ENCODE data around the gene SLC23A1. TPM values are rescaled to one million over a fixed set of nuclear protein-coding genes. Genes with fewer than 3 reads are reported as not detected.

The SLC23A1 gene
- total RNA-seq (ENCODE audit: low replicate concordance) = 1.6 and 2.1 TPM in 2 replicates
- long read RNA-seq, partial matches to known transcripts = 0 of 2 reads
- long read RNA-seq, other reads (novel, unspliced or antisense) = 1 of 2 reads

DNA sequence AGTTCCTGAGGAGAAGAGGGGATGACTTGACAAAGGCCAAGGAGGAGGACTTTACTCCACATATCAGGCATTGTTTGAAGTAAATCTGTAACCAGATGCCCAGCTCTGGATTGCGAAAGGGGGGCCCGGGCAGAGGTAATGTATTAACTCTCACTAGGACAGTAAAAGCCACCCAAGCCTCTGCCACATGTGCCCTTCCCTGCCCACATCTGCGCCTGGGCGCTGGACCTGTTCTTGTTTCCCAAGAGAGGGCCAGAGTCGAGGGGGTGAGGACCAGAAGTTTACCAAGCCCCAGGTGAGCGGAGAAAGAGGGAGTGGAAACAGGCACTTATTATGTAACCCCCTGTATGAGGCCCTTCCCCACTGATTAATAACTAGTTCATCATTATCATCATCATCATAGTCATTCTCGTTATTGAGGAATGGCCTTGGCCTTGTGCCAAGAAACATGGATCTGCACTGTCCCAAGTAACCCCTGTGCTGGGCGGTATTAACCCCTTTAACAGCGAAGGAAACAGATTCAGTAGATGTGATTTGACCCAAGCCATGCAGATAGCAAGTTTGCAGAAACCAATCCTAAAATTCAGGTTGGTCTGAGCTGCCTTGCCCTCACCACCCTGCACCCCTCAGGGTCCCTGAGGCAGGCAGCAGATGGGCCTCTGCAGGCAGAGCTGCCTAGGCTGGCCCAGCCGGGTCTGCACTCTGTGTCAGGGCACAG lies at the start of gene SLC23A1:
Gene SLC23A1, minus strand, starts transcription at position 23 of the 718 bp plus-strand sequence. CDS start 44 bp downstream, outside the sequence.
- no peak within 1 kb of the TSS for H3K4me3 Mint-ChIP-seq
- no peaks in the 10 kb centered on the region for H3K36me3 Mint-ChIP-seq
- no peaks in the 10 kb centered on the region for H3K27me3 Mint-ChIP-seq
- no peak within 1 kb of the TSS for H3K27ac Mint-ChIP-seq
- DNase-seq (ENCODE audit: extremely low spot score, unreplicated experiment) = no peak
- peaks cover 7% of the 10 kb centered on the region for H3K4me1 Mint-ChIP-seq (ENCODE audit: unreplicated experiment)
- TF ChIP-seq, protein P1, sequence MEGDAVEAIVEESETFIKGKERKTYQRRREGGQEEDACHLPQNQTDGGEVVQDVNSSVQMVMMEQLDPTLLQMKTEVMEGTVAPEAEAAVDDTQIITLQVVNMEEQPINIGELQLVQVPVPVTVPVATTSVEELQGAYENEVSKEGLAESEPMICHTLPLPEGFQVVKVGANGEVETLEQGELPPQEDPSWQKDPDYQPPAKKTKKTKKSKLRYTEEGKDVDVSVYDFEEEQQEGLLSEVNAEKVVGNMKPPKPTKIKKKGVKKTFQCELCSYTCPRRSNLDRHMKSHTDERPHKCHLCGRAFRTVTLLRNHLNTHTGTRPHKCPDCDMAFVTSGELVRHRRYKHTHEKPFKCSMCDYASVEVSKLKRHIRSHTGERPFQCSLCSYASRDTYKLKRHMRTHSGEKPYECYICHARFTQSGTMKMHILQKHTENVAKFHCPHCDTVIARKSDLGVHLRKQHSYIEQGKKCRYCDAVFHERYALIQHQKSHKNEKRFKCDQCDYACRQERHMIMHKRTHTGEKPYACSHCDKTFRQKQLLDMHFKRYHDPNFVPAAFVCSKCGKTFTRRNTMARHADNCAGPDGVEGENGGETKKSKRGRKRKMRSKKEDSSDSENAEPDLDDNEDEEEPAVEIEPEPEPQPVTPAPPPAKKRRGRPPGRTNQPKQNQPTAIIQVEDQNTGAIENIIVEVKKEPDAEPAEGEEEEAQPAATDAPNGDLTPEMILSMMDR (conservative IDR thresholded peaks at IDR 0.05) = no peak
- no peaks in the 10 kb centered on the region for H3K9me3 Mint-ChIP-seq

DNA sequence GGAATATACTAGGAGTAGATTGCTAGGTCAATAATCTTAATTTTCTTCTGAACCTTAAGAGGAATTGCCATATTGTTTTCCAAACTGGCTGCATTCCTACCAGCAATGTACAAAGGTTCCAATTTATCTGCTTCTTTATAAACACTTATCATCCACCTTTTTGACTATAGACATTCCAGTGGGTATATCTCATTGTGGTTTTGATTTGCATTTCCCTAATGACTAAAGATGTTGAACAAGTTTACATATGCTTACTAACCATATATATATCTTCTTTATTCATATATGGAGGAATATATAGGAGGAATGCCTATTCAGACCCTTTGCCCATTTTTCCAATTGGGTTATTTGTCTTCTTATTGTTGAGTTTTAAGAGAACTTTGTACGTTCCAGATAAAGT lies 48.6 kb upstream of the SLC23A1 start:
- Mint-ChIP-seq H3K27me3 (no peaks in the 10 kb centered on the region), H3K36me3 (peaks cover 3% of the 10 kb centered on the region), H3K4me3 (no peak overlapping the region), H3K4me1 (ENCODE audit: unreplicated experiment) (no peaks in the 10 kb centered on the region), H3K27ac (no peak overlapping the region), H3K9me3 (no peaks in the 10 kb centered on the region)
- TF ChIP-seq, protein P1 (conservative IDR thresholded peaks at IDR 0.05) = no peak
- DNase-seq (ENCODE audit: extremely low spot score, unreplicated experiment) = no peak

DNA sequence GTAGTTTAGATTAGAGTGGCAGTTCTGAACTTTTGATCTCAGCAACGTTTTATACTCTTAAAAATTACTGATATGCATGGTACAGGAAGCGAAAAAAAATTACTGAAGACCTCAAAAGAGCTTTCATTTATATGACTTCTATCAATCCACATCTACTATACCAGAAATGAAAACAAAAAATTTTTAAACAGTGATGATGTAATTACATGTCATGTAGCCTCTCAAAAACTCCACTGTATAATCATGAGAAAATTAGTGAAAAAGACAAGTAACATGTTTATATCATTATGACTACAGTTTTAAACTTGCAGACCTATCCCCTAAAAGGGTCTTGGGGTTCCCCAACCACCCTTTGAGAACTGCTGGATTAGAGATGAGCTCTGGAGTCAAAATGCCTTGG lies 46.9 kb upstream of the SLC23A1 start:
- Mint-ChIP-seq H3K27me3 (no peaks in the 10 kb centered on the region), H3K4me1 (ENCODE audit: unreplicated experiment) (no peaks in the 10 kb centered on the region), H3K9me3 (no peaks in the 10 kb centered on the region), H3K27ac (no peak overlapping the region), H3K36me3 (peaks cover 3% of the 10 kb centered on the region), H3K4me3 (no peak overlapping the region)
- TF ChIP-seq, protein P1 (conservative IDR thresholded peaks at IDR 0.05) = no peak
- DNase-seq (ENCODE audit: extremely low spot score, unreplicated experiment) = no peak

DNA sequence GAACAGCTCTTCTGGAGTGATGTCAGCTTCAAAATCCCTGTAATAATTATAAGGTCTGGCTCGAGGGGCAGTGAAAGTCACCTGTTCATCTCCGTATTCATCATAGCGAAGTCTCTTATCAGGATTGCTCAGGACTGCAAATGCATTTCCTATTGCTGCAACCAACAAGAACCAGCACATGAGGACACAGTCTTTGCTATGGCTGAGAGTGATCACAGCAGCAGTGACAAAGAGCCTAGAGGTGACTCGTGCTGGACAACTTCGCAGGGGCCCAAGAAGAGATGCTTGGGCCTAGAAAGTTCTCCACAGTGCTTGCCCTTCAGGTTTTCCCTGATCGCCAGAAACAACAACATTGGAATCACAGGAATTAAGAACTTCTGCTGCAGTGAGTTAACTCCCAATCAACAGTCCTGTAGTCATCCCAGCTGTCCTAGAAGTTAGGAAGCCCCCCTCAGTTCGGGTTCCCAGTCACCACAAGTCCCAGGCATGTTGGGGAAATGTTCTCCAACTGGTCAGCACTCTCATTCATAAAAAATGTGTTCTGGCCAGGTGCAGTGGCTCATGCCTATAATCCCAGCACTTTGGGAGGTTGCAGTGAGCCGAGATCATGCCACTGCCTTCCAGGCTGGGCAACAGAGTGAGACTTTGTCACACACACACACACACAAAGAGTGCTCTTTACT lies 43.2 kb upstream of the SLC23A1 start:
- Mint-ChIP-seq H3K36me3 (peaks cover 3% of the 10 kb centered on the region), H3K27me3 (no peaks in the 10 kb centered on the region), H3K9me3 (no peaks in the 10 kb centered on the region), H3K4me3 (no peak overlapping the region), H3K27ac (no peak overlapping the region), H3K4me1 (ENCODE audit: unreplicated experiment) (peaks cover 5% of the 10 kb centered on the region)
- TF ChIP-seq, protein P1 (conservative IDR thresholded peaks at IDR 0.05) = no peak
- no peak for DNase-seq (ENCODE audit: extremely low spot score, unreplicated experiment)

DNA sequence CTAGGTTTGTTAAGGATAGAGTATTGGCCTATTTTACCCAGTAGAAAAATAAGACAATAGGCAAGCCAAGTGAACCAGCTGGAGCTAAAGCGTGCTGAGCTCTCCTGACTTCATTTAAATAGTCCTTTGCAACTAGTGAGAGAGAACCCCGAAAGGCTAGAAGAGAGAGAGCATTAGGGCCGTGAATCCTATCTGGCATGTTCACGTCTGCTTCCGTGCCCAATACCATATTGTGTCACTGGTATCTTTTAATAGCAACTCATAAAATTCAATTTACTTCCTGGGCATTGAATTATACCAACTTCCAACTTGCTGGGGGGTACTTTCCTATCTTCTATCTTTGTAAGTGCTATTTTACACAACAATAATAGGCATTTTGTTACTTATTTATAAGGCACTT lies 42.4 kb upstream of the SLC23A1 start:
- peaks cover 5% of the 10 kb centered on the region for H3K4me1 Mint-ChIP-seq (ENCODE audit: unreplicated experiment)
- H3K36me3 Mint-ChIP-seq = peaks cover 3% of the 10 kb centered on the region
- H3K27me3 Mint-ChIP-seq = no peaks in the 10 kb centered on the region
- H3K9me3 Mint-ChIP-seq = no peaks in the 10 kb centered on the region
- no peak overlapping the region for H3K4me3 Mint-ChIP-seq
- H3K27ac Mint-ChIP-seq = no peak overlapping the region
- TF ChIP-seq, protein P1 (conservative IDR thresholded peaks at IDR 0.05) = no peak
- DNase-seq (ENCODE audit: extremely low spot score, unreplicated experiment) = no peak

Measured in type B pancreatic cell (in vitro differentiated cells).